WERI-Rb-1 (cell line): ENCODE measurements around the gene CSRP2.

Experiments used
- DNase-seq: peaks from one replicate; pipeline ENCODE4 v3.0.0-alpha.2; 2020
- H3K27ac ChIP-seq: fragments of 250-450 bp; sonication (Bioruptor Pico); 2 replicates; pipeline ENCODE4 v1.5.1; 2020; ENCODE audit warnings: mild to moderate bottlenecking, moderate library complexity
- H3K27me3 ChIP-seq: fragments of 250-450 bp; sonication (Bioruptor Pico); 2 replicates; pipeline ENCODE4 v1.5.1; 2021; ENCODE audit warnings: mild to moderate bottlenecking, low read depth, moderate library complexity; ENCODE audit not compliant: insufficient read depth, severe bottlenecking
- H3K36me3 ChIP-seq: fragments of 250-450 bp; sonication (Bioruptor Pico); 2 replicates; pipeline ENCODE4 v1.5.1; 2020; ENCODE audit warnings: mild to moderate bottlenecking, moderate library complexity
- H3K4me3 ChIP-seq: 2 replicates; pipeline ENCODE4 v1.5.1; 2011; ENCODE audit warnings: low read depth, mild to moderate bottlenecking, control low read depth, low read length
- H3K9me3 ChIP-seq: fragments of 250-450 bp; sonication (Bioruptor Pico); 2 replicates; pipeline ENCODE4 v1.5.1; 2021; ENCODE audit warnings: mild to moderate bottlenecking, moderate library complexity; ENCODE audit not compliant: severe bottlenecking
- TF ChIP-seq, protein P1 (sequence below): IDR thresholded peaks from 2 replicates; pipeline ENCODE4 v1.5.1; 2011; ENCODE audit warnings: low read depth, mild to moderate bottlenecking, control low read depth, inconsistent platforms, low read length

Gene CSRP2

GRCh38 chr12:76888775-76889174 is 10.0 kb upstream of the CSRP2 start:
- Histone ChIP-seq H3K27ac (no peak overlapping the region), H3K4me3 (no peak overlapping the region), H3K36me3 (no peaks in the 10 kb centered on the region), H3K27me3 (no peaks in the 10 kb centered on the region), H3K9me3 (no peaks in the 10 kb centered on the region)
- TF ChIP-seq, protein P1, sequence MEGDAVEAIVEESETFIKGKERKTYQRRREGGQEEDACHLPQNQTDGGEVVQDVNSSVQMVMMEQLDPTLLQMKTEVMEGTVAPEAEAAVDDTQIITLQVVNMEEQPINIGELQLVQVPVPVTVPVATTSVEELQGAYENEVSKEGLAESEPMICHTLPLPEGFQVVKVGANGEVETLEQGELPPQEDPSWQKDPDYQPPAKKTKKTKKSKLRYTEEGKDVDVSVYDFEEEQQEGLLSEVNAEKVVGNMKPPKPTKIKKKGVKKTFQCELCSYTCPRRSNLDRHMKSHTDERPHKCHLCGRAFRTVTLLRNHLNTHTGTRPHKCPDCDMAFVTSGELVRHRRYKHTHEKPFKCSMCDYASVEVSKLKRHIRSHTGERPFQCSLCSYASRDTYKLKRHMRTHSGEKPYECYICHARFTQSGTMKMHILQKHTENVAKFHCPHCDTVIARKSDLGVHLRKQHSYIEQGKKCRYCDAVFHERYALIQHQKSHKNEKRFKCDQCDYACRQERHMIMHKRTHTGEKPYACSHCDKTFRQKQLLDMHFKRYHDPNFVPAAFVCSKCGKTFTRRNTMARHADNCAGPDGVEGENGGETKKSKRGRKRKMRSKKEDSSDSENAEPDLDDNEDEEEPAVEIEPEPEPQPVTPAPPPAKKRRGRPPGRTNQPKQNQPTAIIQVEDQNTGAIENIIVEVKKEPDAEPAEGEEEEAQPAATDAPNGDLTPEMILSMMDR: no peak
- no peak for DNase-seq

GRCh38 chr12:76883811-76884210 is 5.0 kb upstream of the CSRP2 start:
- no peaks in the 10 kb centered on the region for H3K27me3 ChIP-seq
- TF ChIP-seq, protein P1: no peak
- H3K9me3 ChIP-seq: no peaks in the 10 kb centered on the region
- DNase-seq: no peak
- no peak overlapping the region for H3K27ac ChIP-seq
- no peak overlapping the region for H3K4me3 ChIP-seq
- no peaks in the 10 kb centered on the region for H3K36me3 ChIP-seq

- DNase-seq: no peak
- no peak overlapping the region for H3K4me3 ChIP-seq
- TF ChIP-seq, protein P1: no peak
- no peaks in the 10 kb centered on the region for H3K9me3 ChIP-seq
- H3K36me3 ChIP-seq: no peaks in the 10 kb centered on the region
- H3K27me3 ChIP-seq: no peaks in the 10 kb centered on the region
- H3K27ac ChIP-seq: no peak overlapping the region
These were observed 4.3 kb upstream of the CSRP2 start for GRCh38 chr12:76883151-76883550.

DNA sequence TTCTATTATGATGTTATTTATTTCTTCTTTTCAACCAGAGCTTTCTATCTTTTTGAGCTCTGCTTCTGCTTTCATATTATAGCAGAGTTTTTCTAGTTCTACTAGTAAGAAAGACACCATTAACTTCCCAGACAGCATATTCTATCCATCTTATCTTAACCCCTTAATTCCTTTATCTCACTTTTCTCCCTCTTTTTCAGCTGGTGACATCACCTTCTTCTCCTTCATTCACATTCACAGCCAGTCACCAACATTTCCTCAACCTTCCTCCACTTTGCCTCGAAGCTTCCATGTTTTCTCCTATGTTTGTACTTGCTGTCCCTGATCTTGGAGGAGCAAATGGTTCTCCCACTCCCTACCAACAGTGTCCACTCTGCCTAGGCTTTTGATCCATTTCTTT is 3.5 kb upstream of the CSRP2 start:
- H3K27me3 ChIP-seq: no peaks in the 10 kb centered on the region
- no peak for DNase-seq
- H3K9me3 ChIP-seq: no peaks in the 10 kb centered on the region
- TF ChIP-seq, protein P1: no peak
- H3K4me3 ChIP-seq: no peak overlapping the region
- no peak overlapping the region for H3K27ac ChIP-seq
- no peaks in the 10 kb centered on the region for H3K36me3 ChIP-seq

- Histone ChIP-seq H3K4me3 (no peak overlapping the region), H3K27ac (no peak overlapping the region), H3K27me3 (no peaks in the 10 kb centered on the region), H3K36me3 (no peaks in the 10 kb centered on the region), H3K9me3 (no peaks in the 10 kb centered on the region)
- no peak for DNase-seq
- TF ChIP-seq, protein P1: no peak
These were observed 2.3 kb upstream of the CSRP2 start for GRCh38 chr12:76881142-76881541.

GRCh38 chr12:76880519-76881023 is 1.8 kb upstream of the CSRP2 start:
- TF ChIP-seq, protein P1: no peak
- Histone ChIP-seq H3K27ac (no peak overlapping the region), H3K4me3 (no peak overlapping the region), H3K36me3 (no peaks in the 10 kb centered on the region), H3K9me3 (no peaks in the 10 kb centered on the region), H3K27me3 (no peaks in the 10 kb centered on the region)
- no peak for DNase-seq
